GM19193 (cell line): ENCODE data around the gene SMYD3.

Source experiments
- POLR2A ChIP-seq: IDR thresholded peaks from 4 replicates; pipeline ENCODE4 v1.6.1; 2011; ENCODE audit not compliant: insufficient read depth, insufficient read length; ENCODE audit errors: extremely low read depth

SMYD3 gene

GRCh38 chr1:246460406-246460805, 46.7 kb downstream of the SMYD3 start:
- TF ChIP-seq POLR2A = no peak

GRCh38 chr1:246459221-246459620, 47.9 kb downstream of the SMYD3 start:
- TF ChIP-seq POLR2A = no peak

- TF ChIP-seq POLR2A = no peak
Observed at GRCh38 chr1:246455476-246455875, 51.6 kb downstream of the SMYD3 start.

- no peak for TF ChIP-seq POLR2A
Observed at GRCh38 chr1:246454655-246455054, 52.4 kb downstream of the SMYD3 start.

GRCh38 chr1:246450611-246451251, 56.3 kb downstream of the SMYD3 start:
- no peak for TF ChIP-seq POLR2A

GRCh38 chr1:246448373-246448772, 58.7 kb downstream of the SMYD3 start:
- no peak for TF ChIP-seq POLR2A

GRCh38 chr1:246447501-246447900, 59.6 kb downstream of the SMYD3 start:
- no peak for TF ChIP-seq POLR2A

GRCh38 chr1:246445503-246445902, 61.6 kb downstream of the SMYD3 start:
- TF ChIP-seq POLR2A = no peak

GRCh38 chr1:246444617-246445016, 62.5 kb downstream of the SMYD3 start:
- TF ChIP-seq POLR2A = no peak

GRCh38 chr1:246437961-246438360, 69.1 kb downstream of the SMYD3 start:
- TF ChIP-seq POLR2A = no peak

- TF ChIP-seq POLR2A = no peak
Observed at GRCh38 chr1:246435421-246436041, 71.5 kb downstream of the SMYD3 start.

- no peak for TF ChIP-seq POLR2A
Observed at GRCh38 chr1:246434335-246434734, 72.7 kb downstream of the SMYD3 start.

- TF ChIP-seq POLR2A = no peak
Observed at GRCh38 chr1:246428542-246429308, 78.4 kb downstream of the SMYD3 start.

GRCh38 chr1:246427611-246428010, 79.5 kb downstream of the SMYD3 start:
- TF ChIP-seq POLR2A = no peak

- TF ChIP-seq POLR2A = no peak
Observed at GRCh38 chr1:246425895-246426294, 81.2 kb downstream of the SMYD3 start.
